K562 (cell line): ENCODE measurements around the gene HOXB6. TPM values are rescaled to one million over a fixed set of nuclear protein-coding genes. Genes with fewer than 3 reads are reported as not detected.

Experiments used
- ATAC-seq: fragments of 200-7000 bp; cut with Tn5 transposase; 3 replicates; pipeline ENCODE4 v1.9.1; 2020; ENCODE audit warnings: moderate library complexity
- BruUV-seq: library from RNA; stranded (reverse); fragments of 400-500 nt; replicated peaks from 2 replicates; lab custom pipeline; 2021; lab: Mats Ljungman, UMichigan
- CTCF ChIA-PET: fragments of 300-600 bp; formaldehyde crosslinking; extraction: SDS; loops from one replicate; lab custom pipeline; 2021; ENCODE audit warnings: low intra/inter-chr PET ratio; lab: Yijun Ruan, JAX
- POLR2A ChIA-PET: fragments of 300-600, 350-650 bp; sonication (Branson Sonifier 250); formaldehyde crosslinking; extraction: SDS; loops from one replicate; lab custom pipeline; 2021; ENCODE audit warnings: antibody characterized with exemption, inconsistent platforms; lab: Yijun Ruan, JAX
- DNase-seq, 4 experiments: peaks; one replicate each; pipeline versions ENCODE4 v3.0.0 to v3.0.0-alpha.2; 2011 to 2018; ENCODE audit warnings: low spot score in 3 of 4, mixed read lengths in 3 of 4; ENCODE audit errors: extremely low read depth in 1 of 4
- FAIRE-seq: peaks from 2 replicates; lab custom pipeline; 2011; peaks lifted over from hg19 to GRCh38; lab: Jason Lieb, UNC
- H2AFZ ChIP-seq: 2 replicates; pipeline ENCODE4 v1.6.0; 2011; ENCODE audit warnings: low read depth, low read length, control low read depth, inconsistent platforms
- H3K27ac ChIP-seq: fragments of 200-600 bp; 3 replicates; pipeline ENCODE4 v1.8.0; 2011; ENCODE audit warnings: low read depth, mild to moderate bottlenecking, control low read depth, inconsistent platforms, low read length, moderate library complexity, mixed read lengths; ENCODE audit errors: extremely low read depth
- H3K27me3 ChIP-seq, 2 experiments: fragments of 300-600 bp in 1 of 2; 2 replicates in 1 of 2; 3 replicates in 1 of 2; pipeline versions ENCODE4 v1.6.0 to v1.8.0; 2011; ENCODE audit warnings: inconsistent platforms in 2 of 2, low read length in 2 of 2, mild to moderate bottlenecking in 1 of 2, mixed read lengths in 1 of 2, moderate library complexity in 1 of 2; ENCODE audit not compliant: control insufficient read depth in 2 of 2, insufficient read depth in 2 of 2
- H3K36me3 ChIP-seq: fragments of 300-600 bp; 3 replicates; pipeline ENCODE4 v1.8.0; 2011; ENCODE audit warnings: mild to moderate bottlenecking, low read length, inconsistent platforms; ENCODE audit not compliant: control insufficient read depth, insufficient read depth
- H3K4me1 ChIP-seq, 2 experiments: fragments of 200-600 bp in 1 of 2; replicated peaks in 1 of 2; 2 replicates in 1 of 2; 3 replicates in 1 of 2; pipeline versions ENCODE4 v1.5.1 to v1.8.0; 2011; ENCODE audit warnings: inconsistent platforms in 2 of 2, low read length in 2 of 2, mild to moderate bottlenecking in 1 of 2, mixed read lengths in 1 of 2, moderate library complexity in 1 of 2; ENCODE audit not compliant: control insufficient read depth in 2 of 2, insufficient read depth in 2 of 2
- H3K4me2 ChIP-seq: 2 replicates; pipeline ENCODE4 v1.6.1; 2011; ENCODE audit warnings: low read length, control low read depth, inconsistent platforms, mixed read lengths; ENCODE audit not compliant: insufficient read depth
- H3K4me3 ChIP-seq: fragments of 200-600 bp; sonication (generic), shearing (Covaris generic); 2 replicates; pipeline ENCODE4 v1.5.1; 2016; ENCODE audit warnings: control low read depth, inconsistent platforms
- H3K79me2 ChIP-seq: fragments of 200-600 bp; 3 replicates; pipeline ENCODE4 v1.8.0; 2011; ENCODE audit warnings: low read length, inconsistent platforms; ENCODE audit not compliant: control insufficient read depth, insufficient read depth
- H3K9ac ChIP-seq, 2 experiments: 2 replicates each; pipeline versions ENCODE4 v1.6.0 to v1.6.1; 2011; ENCODE audit warnings: low read depth in 2 of 2, low read length in 2 of 2, control low read depth in 1 of 2, inconsistent platforms in 1 of 2, mild to moderate bottlenecking in 1 of 2, mixed read lengths in 1 of 2; ENCODE audit not compliant: insufficient read depth in 1 of 2
- H3K9me1 ChIP-seq: one replicate; pipeline ENCODE4 v1.6.0; 2011; ENCODE audit warnings: inconsistent platforms, mild to moderate bottlenecking, low read length, moderate library complexity; ENCODE audit not compliant: control insufficient read depth, insufficient read depth
- H3K9me3 ChIP-seq: replicated peaks from 2 replicates; pipeline ENCODE4 v1.5.1; 2011; ENCODE audit warnings: low read depth, low read length, inconsistent platforms; ENCODE audit not compliant: control insufficient read depth, insufficient read depth
- H4K20me1 ChIP-seq: replicated peaks from 2 replicates; pipeline ENCODE4 v1.6.1; 2011; ENCODE audit warnings: low read length, inconsistent platforms, mixed read lengths; ENCODE audit not compliant: control insufficient read depth, insufficient read depth
- KDM5B ChIP-seq: fragments of 200-600 bp; sonication (generic); IDR thresholded peaks from 2 replicates; pipeline ENCODE4 v1.6.1; 2012; ENCODE audit warnings: low read depth, mild to moderate bottlenecking, moderate library complexity, low read length, control low read depth, inconsistent platforms; ENCODE audit not compliant: insufficient replicate concordance
- MCM5 ChIP-seq: fragments of 450-650 bp; IDR thresholded peaks from 2 replicates; pipeline ENCODE4 v1.6.1; 2016; ENCODE audit warnings: low read depth
- NFRKB ChIP-seq: fragments of 450-650 bp; IDR thresholded peaks from 2 replicates; pipeline ENCODE4 v1.6.1; 2016; ENCODE audit warnings: low read depth
- STAT5A ChIP-seq: IDR thresholded peaks from 2 replicates; pipeline ENCODE4 v1.6.1; 2012; ENCODE audit warnings: low read length, inconsistent platforms, borderline replicate concordance
- TFAP4 ChIP-seq: sonication (generic); formaldehyde crosslinking; IDR thresholded peaks from 2 replicates; pipeline ENCODE4 v1.8.0; 2022; ENCODE audit warnings: missing genetic modification reagents, mild to moderate bottlenecking, moderate library complexity, borderline replicate concordance
- ZNF592 ChIP-seq: fragments of 450-650 bp; IDR thresholded peaks from 2 replicates; pipeline ENCODE4 v1.6.1; 2017; ENCODE audit warnings: antibody characterized with exemption, mild to moderate bottlenecking
- WGBS: fragments of 100-300 bp; shearing (Covaris generic); methylation state at CpG from one replicate; pipeline ENCODE4 v1.1.6; 2016; ENCODE audit warnings: low coverage, mixed read lengths; ENCODE audit not compliant: insufficient coverage; ENCODE audit errors: missing lambda C conversion rate; 5-methylcytosine and 5-hydroxymethylcytosine counted together
- in situ Hi-C: fragments of 300-500 bp; cut with MboI; formaldehyde crosslinking; loops from 4 replicates; pipeline ENCODE4 v1.15.0; 2018; ENCODE audit warnings: inconsistent platforms, mixed read lengths
- intact Hi-C: fragments of 100-400 bp; cut with micrococcal nuclease; formaldehyde crosslinking; loops from 2 replicates; pipeline ENCODE4 v1.14.2; 2022
- polyA plus RNA-seq, 8 experiments: library from polyadenylated mRNA; depleted of rRNA in 4 of 8; stranded (reverse) in 5 of 8; unstranded in 3 of 8; fragments of >200 nt; fragmentation: Nextera tagmentation in 2 of 8; fragmentation: Illumina TruSeq in 1 of 8; extraction: Ambion mirVana in 2 of 8; extraction: Trizol in 1 of 8; gene quantifications; 2 replicates each; pipeline versions ENCODE4 v1.2.1 to v1.2.3, GENCODE V29; 2011 to 2014; ENCODE audit warnings: inconsistent platforms in 1 of 8, missing spikeins in 1 of 8
- total RNA-seq, 7 experiments: library from RNA; depleted of rRNA in 6 of 7; stranded (reverse); fragments of >200 nt in 6 of 7; fragmentation: Illumina TruSeq in 2 of 7; extraction: Trizol in 2 of 7; gene quantifications; 2 replicates each; pipeline versions ENCODE4 v1.2.1 to v1.2.3, GENCODE V29; 2011 to 2021; ENCODE audit warnings: low replicate concordance in 1 of 7

HOXB6 gene
- total and polyA plus RNA-seq, 9 of the 15 experiments (the other 6 are each of a cell fraction or from before 2014, with no cell fraction given), result 1.2 to 14.8 (median 4.9) TPM

- CTCF ChIA-PET, result no interaction called here
- Histone ChIP-seq H3K9ac (no peak overlapping the region), H3K27ac (no peak overlapping the region), H3K4me2 (no peak overlapping the region), H3K27me3 (no peaks in the 10 kb centered on the region), H2AFZ (no peak overlapping the region), H3K9me3 (no peaks in the 10 kb centered on the region), H3K9me1 (no peaks in the 10 kb centered on the region), H3K36me3 (no peaks in the 10 kb centered on the region), H4K20me1 (no peaks in the 10 kb centered on the region; the same call in 1 of the 2 replicates), H3K4me1 (peaks cover 33 to 58% of the 10 kb centered on the region in 2 experiments; a peak in 4 of 5 replicates), H3K4me3 (no peak overlapping the region), H3K79me2 (peaks cover 62% of the 10 kb centered on the region)
- BruUV-seq, result no TSS peak
- intact Hi-C loops, result no loop called here
- 82% methylated on average over 4 of the region's 4 CpGs for WGBS
- TF ChIP-seq MCM5 (no peak), STAT5A (no peak), ZNF592 (no peak), NFRKB (no peak), KDM5B (no peak), TFAP4 (CRISPR knock-in tag) (no peak)
- FAIRE-seq (no peak), ATAC-seq (no peak), DNase-seq (no peak)
- in situ Hi-C loops, result no loop called here
- POLR2A ChIA-PET, result interaction anchor here (0.7 to 1.2 kb wide), 5 partner anchors 8 to 54 kb away, joined by 3 to 4 read pairs (median 4); partner anchors contain the start of genes HOXB3 and HOXB5
These were observed 3.6 kb downstream of the HOXB6 start for GRCh38 chr17:48601207-48601538.
